Panc1 (cell line): Measurements from ENCODE around the gene PLEKHG5. TPM values are rescaled to one million over a fixed set of nuclear protein-coding genes. Genes with fewer than 3 reads are reported as not detected.

Experiments
- ATAC-seq: fragments of 200-7000 bp; cut with Tn5 transposase; 2 replicates; pipeline ENCODE4 v1.9.1; 2020; ENCODE audit warnings: mild to moderate bottlenecking, moderate library complexity
- BruUV-seq: library from RNA; stranded (reverse); fragments of 400-500 nt; replicated peaks from 2 replicates; lab custom pipeline; 2021; lab: Mats Ljungman, UMichigan
- CTCF ChIA-PET: fragments of 300-600 bp; sonication (Branson Sonifier 250); formaldehyde crosslinking; loops from one replicate; lab custom pipeline; 2022; ENCODE audit warnings: antibody characterized with exemption; lab: Charles Lee
- POLR2A ChIA-PET: fragments of 300-600 bp; sonication (Branson Sonifier 250); formaldehyde crosslinking; loops from one replicate; lab custom pipeline; 2022; ENCODE audit warnings: antibody characterized with exemption; lab: Charles Lee
- DNase-seq: peaks from one replicate; pipeline ENCODE4 v3.0.0-alpha.2; 2010; ENCODE audit warnings: low read depth, low spot score
- H3K27ac ChIP-seq: 2 replicates; pipeline ENCODE4 v1.5.1; 2011; ENCODE audit warnings: mild to moderate bottlenecking, low read length, inconsistent platforms
- H3K27me3 ChIP-seq: fragments of 200-500 bp; sonication (Bioruptor generic); 2 replicates; pipeline ENCODE4 v1.6.0; 2014; ENCODE audit warnings: low read length, inconsistent platforms; ENCODE audit not compliant: control insufficient read depth, insufficient read depth
- H3K36me3 ChIP-seq: fragments of 200-500 bp; sonication (Bioruptor generic); 2 replicates; pipeline ENCODE4 v1.5.1; 2014; ENCODE audit warnings: inconsistent platforms, mild to moderate bottlenecking, low read length, moderate library complexity; ENCODE audit not compliant: control insufficient read depth, insufficient read depth
- H3K4me1 ChIP-seq: 2 replicates; pipeline ENCODE4 v1.5.1; 2011; ENCODE audit warnings: inconsistent platforms, mild to moderate bottlenecking, low read length, moderate library complexity; ENCODE audit not compliant: control insufficient read depth, insufficient read depth
- H3K4me3 ChIP-seq, 2 experiments: 2 replicates each; pipeline ENCODE4 v1.5.1; 2011 to 2012; ENCODE audit warnings: low read depth in 2 of 2, low read length in 2 of 2, mild to moderate bottlenecking in 2 of 2, inconsistent platforms in 1 of 2, moderate library complexity in 1 of 2
- H3K9me3 ChIP-seq: fragments of 200-500 bp; sonication (Bioruptor generic); 2 replicates; pipeline ENCODE4 v1.5.1; 2014; ENCODE audit warnings: low read depth, mild to moderate bottlenecking, inconsistent platforms, low read length, moderate library complexity; ENCODE audit not compliant: control insufficient read depth, insufficient read depth
- POLR2AphosphoS5 ChIP-seq: IDR thresholded peaks from 2 replicates; pipeline ENCODE4 v1.6.1; 2012; ENCODE audit warnings: mild to moderate bottlenecking, low read depth, low read length, moderate library complexity
- SIN3A ChIP-seq: IDR thresholded peaks from 2 replicates; pipeline ENCODE4 v1.6.1; 2012; ENCODE audit warnings: low read depth, mild to moderate bottlenecking, low read length, moderate library complexity, borderline replicate concordance; ENCODE audit not compliant: insufficient read depth
- TCF7L2 ChIP-seq: IDR thresholded peaks from 2 replicates; pipeline ENCODE4 v1.6.1; 2011; ENCODE audit warnings: mild to moderate bottlenecking, low read depth, low read length, inconsistent platforms
- in situ Hi-C: cut with HindIII; loops from 2 replicates; pipeline ENCODE4 v1.10.0; 2016; ENCODE audit warnings: low sequenced_read_pairs, low pct_unique_long_range_greater_than_20kb
- intact Hi-C: fragments of 100-400 bp; cut with micrococcal nuclease; formaldehyde crosslinking; loops from one replicate; pipeline ENCODE4 v1.10.0; 2022; ENCODE audit not compliant: unreplicated experiment
- total RNA-seq: library from RNA; stranded (reverse); gene quantifications from one replicate; pipeline ENCODE4 v1.2.1, GENCODE V29; 2021; ENCODE audit not compliant: unreplicated experiment
- TF ChIP-seq, protein P1 (sequence below), 2 experiments: IDR thresholded peaks; 2 replicates each; pipeline ENCODE4 v1.6.1; 2011 to 2012; ENCODE audit warnings: low read depth in 2 of 2, control low read depth in 1 of 2, low read length in 1 of 2, mild to moderate bottlenecking in 1 of 2, moderate library complexity in 1 of 2; ENCODE audit not compliant: insufficient read depth in 1 of 2
- TF ChIP-seq, protein P2 (sequence below): fragments of 450-650 bp; IDR thresholded peaks from 2 replicates; pipeline ENCODE4 v1.5.1; 2017; ENCODE audit warnings: mild to moderate bottlenecking

Gene PLEKHG5
- total RNA-seq, 1 experiment from 2014 or later, result 6.8 TPM

DNA sequence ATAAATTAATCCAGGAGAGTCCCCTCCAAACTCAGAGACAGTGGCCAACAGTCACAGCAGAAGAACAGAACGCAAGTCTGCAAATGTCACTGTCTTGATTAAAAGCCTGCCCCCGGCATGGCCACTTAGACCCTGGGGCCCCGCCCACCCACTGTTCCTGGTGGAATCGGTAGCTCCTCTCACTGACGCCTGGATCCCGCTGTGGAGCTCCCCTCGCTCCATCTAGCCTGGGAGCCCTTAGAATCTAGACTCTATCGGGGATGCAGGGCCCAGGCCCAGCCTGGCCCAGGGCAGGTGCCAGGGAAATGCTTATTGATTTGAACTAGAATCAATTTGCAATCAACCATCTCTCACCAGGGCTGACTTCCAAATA is 21.4 kb upstream of the PLEKHG5 start:
- H3K9me3 ChIP-seq, result no peaks in the 10 kb centered on the region
- ChIA-PET CTCF (no interaction called here), POLR2A (no interaction called here)
- H3K36me3 ChIP-seq, result no peaks in the 10 kb centered on the region
- DNase-seq (no peak), ATAC-seq (no peak)
- no peak overlapping the region for H3K27ac ChIP-seq
- no peaks in the 10 kb centered on the region for H3K27me3 ChIP-seq
- no peak overlapping the region for H3K4me3 ChIP-seq
- peaks cover 4% of the 10 kb centered on the region for H3K4me1 ChIP-seq
- in situ Hi-C loops, result no loop called here
- intact Hi-C loops, result no loop called here
- BruUV-seq, result no TSS peak
- TF ChIP-seq SIN3A (no peak), TCF7L2 (no peak), POLR2AphosphoS5 (no peak)
- TF ChIP-seq, protein P1, sequence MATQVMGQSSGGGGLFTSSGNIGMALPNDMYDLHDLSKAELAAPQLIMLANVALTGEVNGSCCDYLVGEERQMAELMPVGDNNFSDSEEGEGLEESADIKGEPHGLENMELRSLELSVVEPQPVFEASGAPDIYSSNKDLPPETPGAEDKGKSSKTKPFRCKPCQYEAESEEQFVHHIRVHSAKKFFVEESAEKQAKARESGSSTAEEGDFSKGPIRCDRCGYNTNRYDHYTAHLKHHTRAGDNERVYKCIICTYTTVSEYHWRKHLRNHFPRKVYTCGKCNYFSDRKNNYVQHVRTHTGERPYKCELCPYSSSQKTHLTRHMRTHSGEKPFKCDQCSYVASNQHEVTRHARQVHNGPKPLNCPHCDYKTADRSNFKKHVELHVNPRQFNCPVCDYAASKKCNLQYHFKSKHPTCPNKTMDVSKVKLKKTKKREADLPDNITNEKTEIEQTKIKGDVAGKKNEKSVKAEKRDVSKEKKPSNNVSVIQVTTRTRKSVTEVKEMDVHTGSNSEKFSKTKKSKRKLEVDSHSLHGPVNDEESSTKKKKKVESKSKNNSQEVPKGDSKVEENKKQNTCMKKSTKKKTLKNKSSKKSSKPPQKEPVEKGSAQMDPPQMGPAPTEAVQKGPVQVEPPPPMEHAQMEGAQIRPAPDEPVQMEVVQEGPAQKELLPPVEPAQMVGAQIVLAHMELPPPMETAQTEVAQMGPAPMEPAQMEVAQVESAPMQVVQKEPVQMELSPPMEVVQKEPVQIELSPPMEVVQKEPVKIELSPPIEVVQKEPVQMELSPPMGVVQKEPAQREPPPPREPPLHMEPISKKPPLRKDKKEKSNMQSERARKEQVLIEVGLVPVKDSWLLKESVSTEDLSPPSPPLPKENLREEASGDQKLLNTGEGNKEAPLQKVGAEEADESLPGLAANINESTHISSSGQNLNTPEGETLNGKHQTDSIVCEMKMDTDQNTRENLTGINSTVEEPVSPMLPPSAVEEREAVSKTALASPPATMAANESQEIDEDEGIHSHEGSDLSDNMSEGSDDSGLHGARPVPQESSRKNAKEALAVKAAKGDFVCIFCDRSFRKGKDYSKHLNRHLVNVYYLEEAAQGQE (IDR thresholded peaks at IDR 0.05; ENCODE audit: insufficient read depth in 1 of 2, low read depth in 2 of 2, low read length in 1 of 2), result no peak
- TF ChIP-seq, protein P2, sequence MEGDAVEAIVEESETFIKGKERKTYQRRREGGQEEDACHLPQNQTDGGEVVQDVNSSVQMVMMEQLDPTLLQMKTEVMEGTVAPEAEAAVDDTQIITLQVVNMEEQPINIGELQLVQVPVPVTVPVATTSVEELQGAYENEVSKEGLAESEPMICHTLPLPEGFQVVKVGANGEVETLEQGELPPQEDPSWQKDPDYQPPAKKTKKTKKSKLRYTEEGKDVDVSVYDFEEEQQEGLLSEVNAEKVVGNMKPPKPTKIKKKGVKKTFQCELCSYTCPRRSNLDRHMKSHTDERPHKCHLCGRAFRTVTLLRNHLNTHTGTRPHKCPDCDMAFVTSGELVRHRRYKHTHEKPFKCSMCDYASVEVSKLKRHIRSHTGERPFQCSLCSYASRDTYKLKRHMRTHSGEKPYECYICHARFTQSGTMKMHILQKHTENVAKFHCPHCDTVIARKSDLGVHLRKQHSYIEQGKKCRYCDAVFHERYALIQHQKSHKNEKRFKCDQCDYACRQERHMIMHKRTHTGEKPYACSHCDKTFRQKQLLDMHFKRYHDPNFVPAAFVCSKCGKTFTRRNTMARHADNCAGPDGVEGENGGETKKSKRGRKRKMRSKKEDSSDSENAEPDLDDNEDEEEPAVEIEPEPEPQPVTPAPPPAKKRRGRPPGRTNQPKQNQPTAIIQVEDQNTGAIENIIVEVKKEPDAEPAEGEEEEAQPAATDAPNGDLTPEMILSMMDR, result no peak

DNA sequence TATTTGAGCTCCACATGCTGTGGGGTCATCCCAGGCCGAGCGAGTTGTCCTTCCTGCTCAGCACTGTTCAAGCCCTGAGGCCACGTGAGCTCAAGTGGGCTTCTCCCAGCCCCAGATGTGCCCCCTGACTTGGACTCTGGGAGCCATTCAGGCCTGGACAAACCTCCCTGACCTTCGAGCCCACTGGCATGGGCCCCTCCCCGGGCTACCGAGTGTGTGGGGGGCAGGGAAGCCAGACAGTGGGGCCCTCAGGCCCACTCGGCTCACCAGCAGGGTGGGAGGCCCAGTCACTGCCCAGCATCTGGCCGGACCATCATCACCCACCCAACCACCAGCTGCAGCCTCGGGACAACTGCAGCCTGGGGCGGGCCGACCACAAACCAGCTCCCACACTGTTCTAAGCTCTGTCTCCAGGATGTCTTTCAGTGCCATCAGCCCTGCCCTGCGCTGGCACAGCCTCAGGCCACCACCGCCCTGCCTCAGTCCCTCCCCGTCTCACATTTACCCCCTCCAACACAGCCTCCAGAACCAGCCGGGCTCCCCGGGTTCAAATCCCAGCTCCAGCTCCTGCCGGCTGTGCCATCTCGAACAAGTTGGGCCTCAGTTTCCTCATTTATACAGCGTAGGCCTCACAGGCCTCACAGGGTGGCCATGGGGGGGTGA is 20.9 kb upstream of the PLEKHG5 start:
- Histone ChIP-seq H3K9me3 (no peaks in the 10 kb centered on the region), H3K27me3 (no peaks in the 10 kb centered on the region), H3K27ac (no peak overlapping the region), H3K4me1 (peaks cover 2% of the 10 kb centered on the region), H3K36me3 (no peaks in the 10 kb centered on the region), H3K4me3 (no peak overlapping the region)
- TF ChIP-seq, protein P2, result no peak
- TF ChIP-seq SIN3A (no peak), TCF7L2 (no peak), POLR2AphosphoS5 (no peak)
- TF ChIP-seq, protein P1 (IDR thresholded peaks at IDR 0.05; ENCODE audit: insufficient read depth in 1 of 2, low read depth in 2 of 2, low read length in 1 of 2), result no peak
- no peak for DNase-seq
- intact Hi-C loops (no loop called here), in situ Hi-C loops (no loop called here)
- POLR2A ChIA-PET, result no interaction called here
- CTCF ChIA-PET, result no interaction called here
- no TSS peak for BruUV-seq
- ATAC-seq, result no peak
